Left ventricle myocardium superior (tissue), 1 donor: ENCODE measurements around the gene IFNG. TPM values are rescaled to one million over a fixed set of nuclear protein-coding genes. Genes with fewer than 3 reads are reported as not detected.
"Not testable (repeated sequence)": the region's sequence is repeated elsewhere in the genome, so short reads cannot be mapped to it uniquely, and the experiment has no call there.

Experiments used
- ATAC-seq: fragments of 200-7000 bp; cut with Tn5 transposase; one replicate; pipeline ENCODE4 v1.9.1; 2020; ENCODE audit warnings: mild to moderate bottlenecking, moderate library complexity
- DNase-seq: peaks from one replicate; pipeline ENCODE4 v3.0.0-alpha.2; 2020
- intact Hi-C: fragments of 100-400 bp; cut with micrococcal nuclease; formaldehyde crosslinking; loops from one replicate; pipeline ENCODE4 v1.11.0; 2022
- long read RNA-seq: library from polyadenylated mRNA; unstranded; transcript quantifications from one replicate; pipeline ENCODE4 v2.0.0, GENCODE V29; 2021
- total RNA-seq: library from RNA; stranded (reverse); fragmentation: NEBNext Ultra II Directional; extraction: Animal tissue kit (Norgen Biotek cat#: 25700); gene quantifications from one replicate; pipeline ENCODE4 v1.2.1, GENCODE V29; 2021
- donor health status: DM: no; HTN: yes; CAD: no; lungs with severe emphysema.

The IFNG gene
- not detected for total RNA-seq
- long read RNA-seq = 0 reads

- DNase-seq (no peak), ATAC-seq (no peak)
- intact Hi-C loops = no loop called here
These were observed at the start of gene IFNG for GRCh38 chr12:68159681-68160304. IFNG (minus strand) TSS chr12:68159740; CDS start chr12:68159615, 125 bp downstream.

GRCh38 chr12:68209048-68209728 is 49.6 kb upstream of the IFNG start:
- ATAC-seq, DNase-seq, intact Hi-C loops: not testable (repeated sequence)

- DNase-seq = no peak
- ATAC-seq = no peak
- intact Hi-C loops = no loop called here
These were observed 47.7 kb upstream of the IFNG start for GRCh38 chr12:68207276-68207675.

GRCh38 chr12:68206446-68206845 is 46.9 kb upstream of the IFNG start:
- intact Hi-C loops = no loop called here
- ATAC-seq (no peak), DNase-seq (no peak)

- no peak for ATAC-seq
- intact Hi-C loops = no loop called here
- DNase-seq = no peak
These were observed 43.9 kb upstream of the IFNG start for GRCh38 chr12:68203460-68203875.

- ATAC-seq (no peak), DNase-seq (no peak)
- intact Hi-C loops = no loop called here
These were observed 41.3 kb upstream of the IFNG start for GRCh38 chr12:68200854-68201253.

GRCh38 chr12:68199127-68199526 is 39.6 kb upstream of the IFNG start:
- no peak for DNase-seq
- no peak for ATAC-seq
- intact Hi-C loops = no loop called here

- intact Hi-C loops = no loop called here
- no peak for DNase-seq
- ATAC-seq = no peak
These were observed 39.1 kb upstream of the IFNG start for GRCh38 chr12:68198507-68199086.

- no peak for ATAC-seq
- intact Hi-C loops = no loop called here
- no peak for DNase-seq
These were observed 30.8 kb upstream of the IFNG start for GRCh38 chr12:68190301-68190700.

- DNase-seq = no peak
- intact Hi-C loops = no loop called here
- no peak for ATAC-seq
These were observed 30.3 kb upstream of the IFNG start for GRCh38 chr12:68189821-68190242.

- ATAC-seq = no peak
- intact Hi-C loops = no loop called here
- no peak for DNase-seq
These were observed 26.1 kb upstream of the IFNG start for GRCh38 chr12:68185598-68185997.

GRCh38 chr12:68180792-68181744 is 21.5 kb upstream of the IFNG start:
- peak; percentile 78 for ATAC-seq
- intact Hi-C loops = no loop called here

GRCh38 chr12:68178774-68179439 is 19.4 kb upstream of the IFNG start:
- no peak for DNase-seq
- intact Hi-C loops = no loop called here

More at GRCh38 chr12:68180792-68181744, 21.5 kb upstream of the IFNG start:
- DNase-seq = no peak

GRCh38 chr12:68178184-68178583 is 18.6 kb upstream of the IFNG start:
- intact Hi-C loops = no loop called here
- ATAC-seq = no peak
- DNase-seq = no peak

More at GRCh38 chr12:68178774-68179439, 19.4 kb upstream of the IFNG start:
- no peak for ATAC-seq

GRCh38 chr12:68177562-68177961 is 18.0 kb upstream of the IFNG start:
- ATAC-seq (no peak), DNase-seq (no peak)
- intact Hi-C loops = no loop called here

GRCh38 chr12:68176257-68176656 is 16.7 kb upstream of the IFNG start:
- ATAC-seq = no peak
- no peak for DNase-seq
- intact Hi-C loops = no loop called here

- no peak for ATAC-seq
- DNase-seq = no peak
- intact Hi-C loops = no loop called here
These were observed 16.1 kb upstream of the IFNG start for GRCh38 chr12:68175557-68176061.

GRCh38 chr12:68174761-68175160 is 15.2 kb upstream of the IFNG start:
- ATAC-seq, DNase-seq, intact Hi-C loops: not testable (repeated sequence)

GRCh38 chr12:68173792-68174191 is 14.3 kb upstream of the IFNG start:
- no peak for ATAC-seq
- intact Hi-C loops = no loop called here
- DNase-seq = no peak
